T47D (cell line): ENCODE results near the gene EXOC3L4.

Source experiments
- DNase-seq, 2 experiments: peaks; one replicate each; pipeline versions ENCODE4 v3.0.0 to v3.0.0-alpha.2; 2011 to 2012; ENCODE audit warnings: low read depth in 1 of 2, low spot score in 1 of 2
- JUND ChIP-seq: IDR thresholded peaks from 2 replicates; pipeline ENCODE4 v1.6.1; 2012; ENCODE audit warnings: low read depth
- in situ Hi-C: cut with HindIII; loops from 2 replicates; pipeline ENCODE4 v1.10.0; 2016; ENCODE audit warnings: low sequenced_read_pairs, low pct_unique_long_range_greater_than_20kb

EXOC3L4 gene

GRCh38 chr14:103099733-103100280 lies 5.3 kb downstream of the EXOC3L4 start:
- no peak for TF ChIP-seq JUND
- in situ Hi-C loops, result no loop called here
- no peak for DNase-seq

- in situ Hi-C loops, result no loop called here
- peak in 1 of 2 experiments; percentile 60 for DNase-seq
- TF ChIP-seq JUND, result no peak
Measured at GRCh38 chr14:103100281-103101121, 6.0 kb downstream of the EXOC3L4 start.

- in situ Hi-C loops, result no loop called here
- no peak for TF ChIP-seq JUND
Measured at GRCh38 chr14:103101257-103101962, 6.9 kb downstream of the EXOC3L4 start.

GRCh38 chr14:103101963-103102688 lies 7.6 kb downstream of the EXOC3L4 start:
- no peak for DNase-seq
- no peak for TF ChIP-seq JUND
- in situ Hi-C loops, result no loop called here

More at GRCh38 chr14:103101257-103101962, 6.9 kb downstream of the EXOC3L4 start:
- DNase-seq, result no peak

GRCh38 chr14:103102689-103103260 lies 8.2 kb downstream of the EXOC3L4 start:
- in situ Hi-C loops, result no loop called here
- TF ChIP-seq JUND, result no peak

GRCh38 chr14:103103461-103104388 lies 9.2 kb downstream of the EXOC3L4 start:
- in situ Hi-C loops, result no loop called here
- TF ChIP-seq JUND, result no peak
- peak; percentile 72 to 82 for DNase-seq

More at GRCh38 chr14:103102689-103103260, 8.2 kb downstream of the EXOC3L4 start:
- DNase-seq, result no peak

- DNase-seq, result no peak
- no peak for TF ChIP-seq JUND
- in situ Hi-C loops, result no loop called here
Measured at GRCh38 chr14:103104389-103104653, 9.8 kb downstream of the EXOC3L4 start.

- peak; percentile 83 to 96 for DNase-seq
- TF ChIP-seq JUND, result no peak
- in situ Hi-C loops, result no loop called here
Measured at GRCh38 chr14:103104654-103105452, 10.3 kb downstream of the EXOC3L4 start.

- in situ Hi-C loops, result no loop called here
- DNase-seq, result peak; percentile 81 to 92
- TF ChIP-seq JUND, result no peak
Measured at GRCh38 chr14:103105580-103106150, 11.1 kb downstream of the EXOC3L4 start.

GRCh38 chr14:103107455-103107854 lies 12.9 kb downstream of the EXOC3L4 start:
- TF ChIP-seq JUND, result no peak
- in situ Hi-C loops, result no loop called here
- DNase-seq, result no peak
